PFSK-1 (cell line): ENCODE results near the gene CCSER1.

Experiments
- FOXP2 ChIP-seq: optimal IDR thresholded peaks from 2 replicates; pipeline ENCODE3; 2011; ENCODE audit warnings: borderline replicate concordance, control low read depth, inconsistent platforms; ENCODE audit not compliant: insufficient read depth; ENCODE audit errors: extremely low read length, extremely low read depth
- POLR2AphosphoS5 ChIP-seq: IDR thresholded peaks from 2 replicates; pipeline ENCODE4 v1.6.1; 2012; ENCODE audit warnings: low read depth, mild to moderate bottlenecking, control low read depth, low read length, moderate library complexity
- SIN3A ChIP-seq: IDR thresholded peaks from 2 replicates; pipeline ENCODE4 v1.6.1; 2012; ENCODE audit warnings: mild to moderate bottlenecking, low read length, moderate library complexity, borderline replicate concordance; ENCODE audit not compliant: insufficient read depth
- TAF1 ChIP-seq: IDR thresholded peaks from 2 replicates; pipeline ENCODE4 v1.6.1; 2012; ENCODE audit warnings: low read length, control low read depth, borderline replicate concordance; ENCODE audit not compliant: insufficient read depth
- TF ChIP-seq, protein P1 (sequence below), 2 experiments: IDR thresholded peaks; 2 replicates each; pipeline versions ENCODE4 v1.6.1 to v1.8.0; 2011 to 2012; ENCODE audit warnings: low read depth in 2 of 2, low read length in 2 of 2, control low read depth in 1 of 2, inconsistent platforms in 1 of 2, mild to moderate bottlenecking in 1 of 2, moderate library complexity in 1 of 2; ENCODE audit not compliant: insufficient read depth in 1 of 2

DNA sequence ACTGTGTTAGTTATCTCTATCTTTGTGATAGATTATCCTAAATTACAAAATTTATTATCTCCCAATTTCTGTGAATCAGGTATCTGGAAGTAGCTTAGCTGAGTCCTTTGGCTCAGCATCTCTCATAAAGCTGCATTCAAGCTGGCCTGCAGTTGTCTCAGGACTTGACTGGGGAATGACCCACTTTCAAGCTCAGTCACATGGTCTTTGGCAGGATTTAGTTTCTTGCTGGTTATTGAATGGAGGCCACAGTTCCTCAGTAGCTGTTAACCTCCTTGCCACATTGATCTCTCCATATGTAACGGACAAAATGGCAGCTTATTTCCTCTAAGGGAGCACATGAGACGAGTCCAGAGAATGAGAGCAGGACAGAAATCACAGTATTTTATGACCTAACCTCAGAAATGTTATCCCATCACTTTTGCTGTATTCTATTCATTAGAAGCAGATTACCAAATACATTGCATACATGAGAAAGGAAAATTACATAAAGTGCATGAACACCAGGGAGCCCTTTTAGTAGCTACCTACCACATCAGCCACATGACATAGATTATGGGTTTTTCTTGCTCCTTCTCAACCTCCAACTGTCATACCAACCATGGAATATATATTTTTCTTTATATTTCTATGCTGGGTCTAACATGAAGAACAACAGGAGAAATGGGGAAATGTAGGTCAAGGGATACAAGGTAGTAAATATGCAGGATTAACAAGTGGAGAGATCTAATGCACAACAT, 730.1 kb downstream of the CCSER1 start:
- no peak for TF ChIP-seq TAF1
- no peak for TF ChIP-seq POLR2AphosphoS5
- TF ChIP-seq, protein P1, sequence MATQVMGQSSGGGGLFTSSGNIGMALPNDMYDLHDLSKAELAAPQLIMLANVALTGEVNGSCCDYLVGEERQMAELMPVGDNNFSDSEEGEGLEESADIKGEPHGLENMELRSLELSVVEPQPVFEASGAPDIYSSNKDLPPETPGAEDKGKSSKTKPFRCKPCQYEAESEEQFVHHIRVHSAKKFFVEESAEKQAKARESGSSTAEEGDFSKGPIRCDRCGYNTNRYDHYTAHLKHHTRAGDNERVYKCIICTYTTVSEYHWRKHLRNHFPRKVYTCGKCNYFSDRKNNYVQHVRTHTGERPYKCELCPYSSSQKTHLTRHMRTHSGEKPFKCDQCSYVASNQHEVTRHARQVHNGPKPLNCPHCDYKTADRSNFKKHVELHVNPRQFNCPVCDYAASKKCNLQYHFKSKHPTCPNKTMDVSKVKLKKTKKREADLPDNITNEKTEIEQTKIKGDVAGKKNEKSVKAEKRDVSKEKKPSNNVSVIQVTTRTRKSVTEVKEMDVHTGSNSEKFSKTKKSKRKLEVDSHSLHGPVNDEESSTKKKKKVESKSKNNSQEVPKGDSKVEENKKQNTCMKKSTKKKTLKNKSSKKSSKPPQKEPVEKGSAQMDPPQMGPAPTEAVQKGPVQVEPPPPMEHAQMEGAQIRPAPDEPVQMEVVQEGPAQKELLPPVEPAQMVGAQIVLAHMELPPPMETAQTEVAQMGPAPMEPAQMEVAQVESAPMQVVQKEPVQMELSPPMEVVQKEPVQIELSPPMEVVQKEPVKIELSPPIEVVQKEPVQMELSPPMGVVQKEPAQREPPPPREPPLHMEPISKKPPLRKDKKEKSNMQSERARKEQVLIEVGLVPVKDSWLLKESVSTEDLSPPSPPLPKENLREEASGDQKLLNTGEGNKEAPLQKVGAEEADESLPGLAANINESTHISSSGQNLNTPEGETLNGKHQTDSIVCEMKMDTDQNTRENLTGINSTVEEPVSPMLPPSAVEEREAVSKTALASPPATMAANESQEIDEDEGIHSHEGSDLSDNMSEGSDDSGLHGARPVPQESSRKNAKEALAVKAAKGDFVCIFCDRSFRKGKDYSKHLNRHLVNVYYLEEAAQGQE (IDR thresholded peaks at IDR 0.05; ENCODE audit: insufficient read depth in 1 of 2, low read depth in 2 of 2, low read length in 2 of 2), result no peak
- no peak for TF ChIP-seq SIN3A
- no peak for TF ChIP-seq FOXP2
